Erythroblast (primary cell): ENCODE data around the gene IFNLR1.

ENCODE experiments used
- GATA1 ChIP-seq: IDR thresholded peaks from 2 replicates; pipeline ENCODE4 v1.6.1; 2011; ENCODE audit warnings: low read depth, mild to moderate bottlenecking, control low read depth, low read length, moderate library complexity
- POLR2A ChIP-seq: IDR thresholded peaks from 2 replicates; pipeline ENCODE4 v1.6.1; 2011; ENCODE audit warnings: mild to moderate bottlenecking, low read length

DNA sequence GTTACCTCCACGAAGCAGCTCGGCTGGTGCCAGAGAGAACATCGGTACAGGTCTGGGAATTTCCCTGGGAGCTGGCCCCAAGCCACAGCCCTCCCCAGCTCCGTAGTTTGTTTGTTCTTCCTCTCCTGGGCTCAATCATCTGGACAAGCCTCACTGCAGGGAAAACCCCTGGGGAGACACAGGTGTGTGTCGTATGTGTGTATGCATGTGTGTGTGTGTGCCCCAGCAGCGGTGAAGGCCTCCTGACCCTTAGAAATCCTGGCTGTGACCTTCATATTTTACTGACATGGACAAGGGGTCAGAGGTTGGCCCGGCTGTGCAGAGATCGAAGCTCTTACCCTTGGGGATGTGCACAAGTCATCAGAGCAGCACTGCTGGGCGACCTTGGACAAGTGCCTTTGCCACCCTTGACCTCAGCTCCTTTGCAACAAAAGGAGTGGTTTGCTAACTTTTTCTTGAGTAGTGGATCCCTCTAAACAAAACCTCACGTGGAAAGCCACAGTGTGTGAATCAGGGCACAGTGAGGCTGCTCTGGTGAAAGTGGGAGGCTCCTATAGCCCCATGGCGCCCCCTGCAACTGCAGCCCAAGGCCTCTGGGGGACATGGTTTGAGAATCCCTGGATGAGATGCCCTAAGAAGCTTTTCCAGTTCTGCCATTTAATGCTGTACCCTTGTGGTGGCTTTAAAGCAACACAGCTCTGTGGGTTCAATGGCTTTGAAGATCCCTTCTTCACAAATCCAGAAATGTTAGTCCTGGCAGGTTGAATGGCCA is 31.9 kb downstream of the IFNLR1 start:
- TF ChIP-seq POLR2A (no peak), GATA1 (no peak)
